GM08714 (cell line): ENCODE data around the gene ANK2.
"Not testable (repeated sequence)": the region's sequence is repeated elsewhere in the genome, so short reads cannot be mapped to it uniquely, and the experiment has no call there.

Source experiments
- H3K4me3 ChIP-seq: fragments of 200-500 bp; sonication (Bioruptor generic); 2 replicates; pipeline ENCODE4 v1.5.1; 2014; ENCODE audit warnings: mild to moderate bottlenecking, low read length, inconsistent platforms
- ZNF274 ChIP-seq: IDR thresholded peaks from 2 replicates; pipeline ENCODE4 v1.6.1; 2012; ENCODE audit warnings: mild to moderate bottlenecking, low read depth, low read length

The ANK2 gene

DNA sequence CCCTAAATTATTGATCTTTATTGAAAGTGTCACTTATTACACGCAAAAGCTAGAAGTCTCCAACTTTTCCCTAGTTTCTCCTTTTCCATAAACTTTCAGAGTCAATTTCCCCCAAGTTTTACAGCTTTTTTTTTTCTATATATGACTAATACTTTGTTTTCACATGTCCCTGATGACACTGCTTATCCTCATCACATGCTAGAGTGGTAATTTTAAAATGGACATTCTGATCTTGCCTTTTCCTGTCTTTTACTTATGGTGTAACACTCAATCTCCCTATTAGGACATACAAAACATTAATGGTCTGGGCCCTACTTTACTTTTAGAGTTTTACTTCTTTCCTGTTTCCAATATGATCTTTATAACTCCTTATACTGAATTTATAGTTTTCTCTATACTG lies 112.6 kb downstream of the ANK2 start:
- H3K4me3 ChIP-seq: no peak overlapping the region
- no peak for TF ChIP-seq ZNF274

DNA sequence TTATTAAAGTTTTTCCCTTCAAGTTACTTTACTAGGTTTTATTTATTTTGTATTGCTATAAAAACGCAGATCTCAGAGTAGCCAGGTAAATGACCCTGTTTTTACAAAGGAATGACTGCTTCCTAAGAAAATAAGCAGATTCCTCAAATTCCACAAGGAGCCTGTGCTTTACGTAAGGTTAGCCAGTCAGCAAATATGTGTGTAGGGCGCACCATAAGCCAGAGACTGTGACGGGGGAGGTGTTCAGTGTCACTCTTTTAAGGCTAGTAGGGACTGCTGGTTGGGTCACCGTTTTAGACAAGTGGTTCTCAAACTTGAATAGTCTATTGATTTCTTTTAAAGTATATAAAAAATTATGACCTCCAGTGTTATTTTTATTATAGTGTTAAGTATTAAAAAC lies 119.9 kb downstream of the ANK2 start:
- no peak for TF ChIP-seq ZNF274
- H3K4me3 ChIP-seq: no peak overlapping the region

DNA sequence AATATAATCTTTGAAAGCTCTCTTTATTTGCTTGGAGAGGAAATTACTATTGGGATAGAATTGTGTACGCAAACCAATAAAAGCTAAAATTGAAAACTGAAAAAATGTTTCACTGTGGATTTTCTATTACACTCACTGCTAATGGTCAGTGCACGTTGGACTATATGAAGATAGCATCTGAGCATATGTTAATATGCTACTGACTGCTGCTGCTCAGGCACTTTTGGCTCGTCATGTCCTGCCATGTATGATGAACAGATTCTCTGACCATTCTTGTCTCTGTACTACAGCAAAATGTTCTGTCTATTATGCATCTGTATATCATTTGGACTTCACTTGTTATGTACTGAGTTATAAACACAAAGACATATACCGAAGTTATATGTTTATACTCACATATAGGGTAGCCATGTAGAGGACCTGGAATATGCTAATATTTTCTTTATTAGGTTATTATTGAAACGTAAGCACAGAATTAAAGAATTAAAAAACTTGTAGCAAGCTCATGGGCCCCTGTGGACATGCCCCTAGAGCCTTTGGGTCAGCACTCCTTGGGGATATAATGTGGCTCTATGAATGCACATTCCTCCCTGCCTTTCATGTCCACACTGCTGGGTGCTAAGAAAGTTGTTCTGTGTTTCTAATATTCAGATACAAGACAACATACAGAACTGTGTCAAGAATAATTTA lies 120.8 kb downstream of the ANK2 start:
- TF ChIP-seq ZNF274: no peak

DNA sequence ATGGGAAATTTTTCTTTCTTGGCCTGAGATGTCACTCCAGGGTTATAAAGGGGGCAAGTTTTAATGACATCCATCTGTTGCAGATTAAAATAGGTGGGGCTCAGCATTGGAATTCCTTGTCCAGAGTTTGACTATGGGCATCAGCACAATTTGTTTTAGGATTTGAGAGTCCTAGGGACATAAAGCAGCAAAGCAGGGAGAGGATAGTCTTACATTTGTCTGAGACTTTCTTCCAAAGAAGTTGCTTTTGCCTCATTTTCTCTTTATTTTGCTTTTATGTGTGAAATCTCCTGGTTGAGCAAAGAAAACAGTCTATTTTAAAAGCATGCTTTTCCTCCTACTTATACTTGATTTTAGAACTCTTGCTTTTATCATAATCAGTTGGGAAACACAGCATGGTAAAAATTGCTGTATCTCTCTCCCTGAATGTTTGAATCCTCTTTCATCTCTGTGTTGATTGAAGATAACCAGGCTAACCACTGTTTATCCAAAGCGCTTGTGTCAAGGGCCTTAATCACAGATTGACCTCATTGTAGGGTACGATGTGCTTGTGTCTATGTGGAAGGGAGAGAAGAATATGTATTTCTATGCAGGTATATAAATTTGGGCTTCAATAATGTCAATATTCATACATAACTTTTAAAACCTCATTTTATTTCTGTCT lies 121.5 kb downstream of the ANK2 start:
- TF ChIP-seq ZNF274: no peak
- no peak overlapping the region for H3K4me3 ChIP-seq

More for the DNA sequence above, 120.8 kb downstream of the ANK2 start:
- H3K4me3 ChIP-seq: no peak overlapping the region

- H3K4me3 ChIP-seq: no peak overlapping the region
- no peak for TF ChIP-seq ZNF274
These were observed 123.8 kb downstream of the ANK2 start for GRCh38 chr4:113173126-113173792.

DNA sequence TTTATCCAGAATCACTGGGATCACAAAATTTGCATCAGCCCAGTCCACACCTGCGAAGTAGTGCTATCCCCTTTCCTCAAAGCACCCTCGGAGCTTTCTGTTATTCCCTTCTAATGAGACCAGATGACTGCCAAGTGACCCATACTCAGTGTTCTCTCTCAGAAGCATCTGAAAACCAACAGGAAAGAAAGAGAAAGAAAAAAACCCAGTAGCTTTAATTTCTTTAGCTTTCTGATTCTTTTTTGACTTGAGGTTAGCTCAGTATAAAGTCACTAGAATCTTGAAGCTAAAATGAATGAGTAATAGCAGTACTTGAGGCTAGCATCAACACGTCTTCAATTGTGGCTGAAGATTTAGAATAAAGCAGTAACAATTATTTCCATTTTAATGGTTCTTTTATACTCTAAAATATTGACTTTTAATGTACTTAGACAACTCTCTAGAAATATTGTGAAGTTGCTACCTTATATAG lies 124.4 kb downstream of the ANK2 start:
- H3K4me3 ChIP-seq: no peak overlapping the region
- no peak for TF ChIP-seq ZNF274

GRCh38 chr4:113179091-113179490 lies 129.6 kb downstream of the ANK2 start:
- no peak for TF ChIP-seq ZNF274
- no peak overlapping the region for H3K4me3 ChIP-seq

DNA sequence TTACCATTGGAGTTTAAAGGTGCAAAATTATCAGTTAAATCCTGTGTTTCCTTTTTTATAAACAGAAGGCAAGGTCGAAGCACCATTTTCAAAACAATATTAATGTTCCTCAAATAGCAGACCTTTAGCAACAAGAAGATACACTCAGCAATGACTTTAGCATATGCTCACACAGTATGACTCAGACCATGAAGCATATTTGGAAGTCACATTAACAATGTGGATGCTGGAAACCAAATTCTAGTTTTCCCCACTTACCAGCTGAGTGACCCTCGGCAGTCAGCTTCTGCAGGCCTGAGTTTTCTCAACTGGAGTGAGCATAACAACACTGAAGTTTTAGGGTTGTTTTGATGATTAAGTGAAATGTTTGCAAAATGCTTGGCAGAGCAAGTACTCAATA lies 130.5 kb downstream of the ANK2 start:
- no peak overlapping the region for H3K4me3 ChIP-seq
- no peak for TF ChIP-seq ZNF274

GRCh38 chr4:113181289-113182007 lies 132.0 kb downstream of the ANK2 start:
- TF ChIP-seq ZNF274: no peak
- no peak overlapping the region for H3K4me3 ChIP-seq

DNA sequence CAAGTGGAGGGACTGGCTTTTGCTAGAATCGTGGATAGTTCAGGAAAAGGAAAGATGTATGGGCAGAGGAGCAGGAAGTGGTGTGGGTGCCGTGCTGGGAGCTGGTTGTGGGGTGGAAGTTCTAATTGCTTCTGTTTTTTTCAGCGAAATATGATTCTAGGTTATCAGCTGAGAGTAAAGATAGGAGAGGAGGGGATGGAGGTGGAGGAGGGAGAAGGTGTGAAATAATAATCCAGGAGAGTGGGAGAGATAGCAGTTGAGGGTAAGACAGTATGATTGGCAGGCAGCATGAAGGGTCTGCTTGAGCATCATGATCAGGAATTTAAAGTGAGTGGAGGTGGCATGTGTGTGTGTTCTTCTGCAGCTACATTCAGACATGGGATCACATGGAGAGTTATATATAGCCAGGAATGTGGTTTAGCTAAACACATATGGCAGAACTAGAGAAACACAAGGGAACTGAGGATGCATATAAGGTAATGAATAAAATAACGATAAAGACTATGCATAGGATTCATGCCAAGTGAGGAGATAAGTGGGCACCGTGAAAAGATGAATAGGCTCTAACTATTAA lies 133.7 kb downstream of the ANK2 start:
- H3K4me3 ChIP-seq: no peak overlapping the region

GRCh38 chr4:113186220-113186619 lies 136.8 kb downstream of the ANK2 start:
- not testable (repeated sequence) for H3K4me3 ChIP-seq

More for the DNA sequence above, 133.7 kb downstream of the ANK2 start:
- TF ChIP-seq ZNF274: no peak

- TF ChIP-seq ZNF274: no peak
- H3K4me3 ChIP-seq: no peak overlapping the region
These were observed 137.5 kb downstream of the ANK2 start for GRCh38 chr4:113186913-113187312.

- H3K4me3 ChIP-seq: no peak overlapping the region
- TF ChIP-seq ZNF274: no peak
These were observed 137.9 kb downstream of the ANK2 start for GRCh38 chr4:113187358-113187757.

DNA sequence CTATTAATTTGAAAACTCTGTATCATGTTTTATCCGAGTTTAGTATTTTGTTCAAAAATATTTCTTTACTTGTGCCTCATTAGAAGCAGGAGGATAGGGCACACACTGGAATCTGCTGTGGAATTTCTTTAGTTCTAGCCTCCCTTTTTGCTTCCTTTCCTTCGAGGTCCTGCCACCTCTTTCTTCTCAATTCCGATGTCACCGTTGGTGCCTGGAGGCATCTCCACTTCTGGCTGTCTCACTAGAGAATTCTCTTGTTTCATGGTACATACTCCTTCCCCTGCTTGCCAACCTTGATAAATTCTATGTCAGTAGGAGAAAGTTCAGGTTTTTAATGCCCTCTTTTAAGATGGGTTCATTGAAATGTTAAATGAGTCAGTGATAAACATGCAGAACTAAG lies 140.1 kb downstream of the ANK2 start:
- no peak overlapping the region for H3K4me3 ChIP-seq
- no peak for TF ChIP-seq ZNF274

GRCh38 chr4:113209153-113209552 lies 159.7 kb downstream of the ANK2 start:
- H3K4me3 ChIP-seq: no peak overlapping the region
- TF ChIP-seq ZNF274: no peak
